Measurements from ENCODE around the gene TBXA2R.

DNA sequence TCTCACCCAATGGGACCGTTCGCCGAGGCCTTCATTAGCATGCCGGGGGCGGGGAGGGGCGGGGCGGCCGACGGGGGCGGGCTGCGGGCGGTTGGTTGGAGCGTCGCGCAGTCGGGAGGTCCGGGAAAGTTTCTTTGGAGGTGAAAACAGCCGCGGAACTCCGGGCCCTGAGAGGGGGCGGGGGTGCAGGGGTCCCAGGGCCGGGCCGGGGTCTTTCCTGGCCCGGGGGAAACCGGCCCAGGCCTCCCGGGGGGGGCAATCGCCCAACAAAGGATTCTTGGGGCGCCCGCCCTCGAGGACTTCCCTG is 33.9 kb downstream of the TBXA2R start, which contains the start of gene HMG20B:
- TF ChIP-seq POLR2AphosphoS5 (IDR thresholded peaks at IDR 0.05; ENCODE audit: low read depth), result peak; percentile 32; the same call in 1 of the 2 replicates
- TF ChIP-seq EZH2 (IDR thresholded peaks at IDR 0.05; ENCODE audit: low read depth, unreplicated experiment), result no peak
- TF ChIP-seq, protein P1, sequence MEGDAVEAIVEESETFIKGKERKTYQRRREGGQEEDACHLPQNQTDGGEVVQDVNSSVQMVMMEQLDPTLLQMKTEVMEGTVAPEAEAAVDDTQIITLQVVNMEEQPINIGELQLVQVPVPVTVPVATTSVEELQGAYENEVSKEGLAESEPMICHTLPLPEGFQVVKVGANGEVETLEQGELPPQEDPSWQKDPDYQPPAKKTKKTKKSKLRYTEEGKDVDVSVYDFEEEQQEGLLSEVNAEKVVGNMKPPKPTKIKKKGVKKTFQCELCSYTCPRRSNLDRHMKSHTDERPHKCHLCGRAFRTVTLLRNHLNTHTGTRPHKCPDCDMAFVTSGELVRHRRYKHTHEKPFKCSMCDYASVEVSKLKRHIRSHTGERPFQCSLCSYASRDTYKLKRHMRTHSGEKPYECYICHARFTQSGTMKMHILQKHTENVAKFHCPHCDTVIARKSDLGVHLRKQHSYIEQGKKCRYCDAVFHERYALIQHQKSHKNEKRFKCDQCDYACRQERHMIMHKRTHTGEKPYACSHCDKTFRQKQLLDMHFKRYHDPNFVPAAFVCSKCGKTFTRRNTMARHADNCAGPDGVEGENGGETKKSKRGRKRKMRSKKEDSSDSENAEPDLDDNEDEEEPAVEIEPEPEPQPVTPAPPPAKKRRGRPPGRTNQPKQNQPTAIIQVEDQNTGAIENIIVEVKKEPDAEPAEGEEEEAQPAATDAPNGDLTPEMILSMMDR (conservative IDR thresholded peaks at IDR 0.05; ENCODE audit: low read depth in 2 of 2), result no peak
- TF ChIP-seq, protein P2, sequence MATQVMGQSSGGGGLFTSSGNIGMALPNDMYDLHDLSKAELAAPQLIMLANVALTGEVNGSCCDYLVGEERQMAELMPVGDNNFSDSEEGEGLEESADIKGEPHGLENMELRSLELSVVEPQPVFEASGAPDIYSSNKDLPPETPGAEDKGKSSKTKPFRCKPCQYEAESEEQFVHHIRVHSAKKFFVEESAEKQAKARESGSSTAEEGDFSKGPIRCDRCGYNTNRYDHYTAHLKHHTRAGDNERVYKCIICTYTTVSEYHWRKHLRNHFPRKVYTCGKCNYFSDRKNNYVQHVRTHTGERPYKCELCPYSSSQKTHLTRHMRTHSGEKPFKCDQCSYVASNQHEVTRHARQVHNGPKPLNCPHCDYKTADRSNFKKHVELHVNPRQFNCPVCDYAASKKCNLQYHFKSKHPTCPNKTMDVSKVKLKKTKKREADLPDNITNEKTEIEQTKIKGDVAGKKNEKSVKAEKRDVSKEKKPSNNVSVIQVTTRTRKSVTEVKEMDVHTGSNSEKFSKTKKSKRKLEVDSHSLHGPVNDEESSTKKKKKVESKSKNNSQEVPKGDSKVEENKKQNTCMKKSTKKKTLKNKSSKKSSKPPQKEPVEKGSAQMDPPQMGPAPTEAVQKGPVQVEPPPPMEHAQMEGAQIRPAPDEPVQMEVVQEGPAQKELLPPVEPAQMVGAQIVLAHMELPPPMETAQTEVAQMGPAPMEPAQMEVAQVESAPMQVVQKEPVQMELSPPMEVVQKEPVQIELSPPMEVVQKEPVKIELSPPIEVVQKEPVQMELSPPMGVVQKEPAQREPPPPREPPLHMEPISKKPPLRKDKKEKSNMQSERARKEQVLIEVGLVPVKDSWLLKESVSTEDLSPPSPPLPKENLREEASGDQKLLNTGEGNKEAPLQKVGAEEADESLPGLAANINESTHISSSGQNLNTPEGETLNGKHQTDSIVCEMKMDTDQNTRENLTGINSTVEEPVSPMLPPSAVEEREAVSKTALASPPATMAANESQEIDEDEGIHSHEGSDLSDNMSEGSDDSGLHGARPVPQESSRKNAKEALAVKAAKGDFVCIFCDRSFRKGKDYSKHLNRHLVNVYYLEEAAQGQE (IDR thresholded peaks at IDR 0.05; ENCODE audit: unreplicated experiment), result no peak
- no peak for TF ChIP-seq ZNF114 (CRISPR knock-in tag; IDR thresholded peaks at IDR 0.05)
- TF ChIP-seq ZNF331 (CRISPR knock-in tag; IDR thresholded peaks at IDR 0.05; ENCODE audit: low read depth), result no peak
- no peak for TF ChIP-seq EZH2phosphoT487 (IDR thresholded peaks at IDR 0.05; ENCODE audit: unreplicated experiment)
- TF ChIP-seq JUNB (IDR thresholded peaks at IDR 0.05; ENCODE audit: unreplicated experiment), result no peak
- no peak for TF ChIP-seq NANOG (IDR thresholded peaks at IDR 0.05; ENCODE audit: borderline replicate concordance)
- TF ChIP-seq CREB1 (CRISPR knock-in tag; IDR thresholded peaks at IDR 0.05; ENCODE audit: low read depth), result no peak
- TF ChIP-seq, protein P3, sequence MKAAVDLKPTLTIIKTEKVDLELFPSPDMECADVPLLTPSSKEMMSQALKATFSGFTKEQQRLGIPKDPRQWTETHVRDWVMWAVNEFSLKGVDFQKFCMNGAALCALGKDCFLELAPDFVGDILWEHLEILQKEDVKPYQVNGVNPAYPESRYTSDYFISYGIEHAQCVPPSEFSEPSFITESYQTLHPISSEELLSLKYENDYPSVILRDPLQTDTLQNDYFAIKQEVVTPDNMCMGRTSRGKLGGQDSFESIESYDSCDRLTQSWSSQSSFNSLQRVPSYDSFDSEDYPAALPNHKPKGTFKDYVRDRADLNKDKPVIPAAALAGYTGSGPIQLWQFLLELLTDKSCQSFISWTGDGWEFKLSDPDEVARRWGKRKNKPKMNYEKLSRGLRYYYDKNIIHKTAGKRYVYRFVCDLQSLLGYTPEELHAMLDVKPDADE (IDR thresholded peaks at IDR 0.05), result no peak
- TF ChIP-seq, protein P4, sequence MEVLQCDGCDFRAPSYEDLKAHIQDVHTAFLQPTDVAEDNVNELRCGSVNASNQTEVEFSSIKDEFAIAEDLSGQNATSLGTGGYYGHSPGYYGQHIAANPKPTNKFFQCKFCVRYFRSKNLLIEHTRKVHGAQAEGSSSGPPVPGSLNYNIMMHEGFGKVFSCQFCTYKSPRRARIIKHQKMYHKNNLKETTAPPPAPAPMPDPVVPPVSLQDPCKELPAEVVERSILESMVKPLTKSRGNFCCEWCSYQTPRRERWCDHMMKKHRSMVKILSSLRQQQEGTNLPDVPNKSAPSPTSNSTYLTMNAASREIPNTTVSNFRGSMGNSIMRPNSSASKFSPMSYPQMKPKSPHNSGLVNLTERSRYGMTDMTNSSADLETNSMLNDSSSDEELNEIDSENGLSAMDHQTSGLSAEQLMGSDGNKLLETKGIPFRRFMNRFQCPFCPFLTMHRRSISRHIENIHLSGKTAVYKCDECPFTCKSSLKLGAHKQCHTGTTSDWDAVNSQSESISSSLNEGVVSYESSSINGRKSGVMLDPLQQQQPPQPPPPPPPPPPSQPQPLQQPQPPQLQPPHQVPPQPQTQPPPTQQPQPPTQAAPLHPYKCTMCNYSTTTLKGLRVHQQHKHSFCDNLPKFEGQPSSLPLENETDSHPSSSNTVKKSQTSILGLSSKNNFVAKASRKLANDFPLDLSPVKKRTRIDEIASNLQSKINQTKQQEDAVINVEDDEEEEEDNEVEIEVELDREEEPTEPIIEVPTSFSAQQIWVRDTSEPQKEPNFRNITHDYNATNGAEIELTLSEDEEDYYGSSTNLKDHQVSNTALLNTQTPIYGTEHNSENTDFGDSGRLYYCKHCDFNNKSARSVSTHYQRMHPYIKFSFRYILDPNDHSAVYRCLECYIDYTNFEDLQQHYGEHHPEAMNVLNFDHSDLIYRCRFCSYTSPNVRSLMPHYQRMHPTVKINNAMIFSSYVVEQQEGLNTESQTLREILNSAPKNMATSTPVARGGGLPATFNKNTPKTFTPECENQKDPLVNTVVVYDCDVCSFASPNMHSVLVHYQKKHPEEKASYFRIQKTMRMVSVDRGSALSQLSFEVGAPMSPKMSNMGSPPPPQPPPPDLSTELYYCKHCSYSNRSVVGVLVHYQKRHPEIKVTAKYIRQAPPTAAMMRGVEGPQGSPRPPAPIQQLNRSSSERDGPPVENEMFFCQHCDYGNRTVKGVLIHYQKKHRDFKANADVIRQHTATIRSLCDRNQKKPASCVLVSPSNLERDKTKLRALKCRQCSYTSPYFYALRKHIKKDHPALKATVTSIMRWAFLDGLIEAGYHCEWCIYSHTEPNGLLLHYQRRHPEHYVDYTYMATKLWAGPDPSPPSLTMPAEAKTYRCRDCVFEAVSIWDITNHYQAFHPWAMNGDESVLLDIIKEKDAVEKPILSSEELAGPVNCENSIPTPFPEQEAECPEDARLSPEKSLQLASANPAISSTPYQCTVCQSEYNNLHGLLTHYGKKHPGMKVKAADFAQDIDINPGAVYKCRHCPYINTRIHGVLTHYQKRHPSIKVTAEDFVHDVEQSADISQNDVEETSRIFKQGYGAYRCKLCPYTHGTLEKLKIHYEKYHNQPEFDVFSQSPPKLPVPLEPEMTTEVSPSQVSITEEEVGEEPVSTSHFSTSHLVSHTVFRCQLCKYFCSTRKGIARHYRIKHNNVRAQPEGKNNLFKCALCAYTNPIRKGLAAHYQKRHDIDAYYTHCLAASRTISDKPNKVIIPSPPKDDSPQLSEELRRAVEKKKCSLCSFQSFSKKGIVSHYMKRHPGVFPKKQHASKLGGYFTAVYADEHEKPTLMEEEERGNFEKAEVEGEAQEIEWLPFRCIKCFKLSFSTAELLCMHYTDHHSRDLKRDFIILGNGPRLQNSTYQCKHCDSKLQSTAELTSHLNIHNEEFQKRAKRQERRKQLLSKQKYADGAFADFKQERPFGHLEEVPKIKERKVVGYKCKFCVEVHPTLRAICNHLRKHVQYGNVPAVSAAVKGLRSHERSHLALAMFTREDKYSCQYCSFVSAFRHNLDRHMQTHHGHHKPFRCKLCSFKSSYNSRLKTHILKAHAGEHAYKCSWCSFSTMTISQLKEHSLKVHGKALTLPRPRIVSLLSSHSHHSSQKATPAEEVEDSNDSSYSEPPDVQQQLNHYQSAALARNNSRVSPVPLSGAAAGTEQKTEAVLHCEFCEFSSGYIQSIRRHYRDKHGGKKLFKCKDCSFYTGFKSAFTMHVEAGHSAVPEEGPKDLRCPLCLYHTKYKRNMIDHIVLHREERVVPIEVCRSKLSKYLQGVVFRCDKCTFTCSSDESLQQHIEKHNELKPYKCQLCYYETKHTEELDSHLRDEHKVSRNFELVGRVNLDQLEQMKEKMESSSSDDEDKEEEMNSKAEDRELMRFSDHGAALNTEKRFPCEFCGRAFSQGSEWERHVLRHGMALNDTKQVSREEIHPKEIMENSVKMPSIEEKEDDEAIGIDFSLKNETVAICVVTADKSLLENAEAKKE (CRISPR knock-in tag; IDR thresholded peaks at IDR 0.05), result no peak
- TF ChIP-seq STAT1 (IDR thresholded peaks at IDR 0.05; ENCODE audit: unreplicated experiment), result no peak

All from GM23338 (cell line).